Glutamatergic neuron (in vitro differentiated cells): ENCODE results near the gene CBLC. TPM values are rescaled to one million over a fixed set of nuclear protein-coding genes. Genes with fewer than 3 reads are reported as not detected.

ENCODE experiments used
- DNase-seq: peaks from one replicate; pipeline ENCODE4 v3.0.0; 2022
- H3K27ac Mint-ChIP-seq: one replicate; pipeline ENCODE4 v1.8.0; 2020; ENCODE audit warnings: mild to moderate bottlenecking, mixed read lengths, inconsistent platforms; ENCODE audit not compliant: unreplicated experiment
- H3K27me3 Mint-ChIP-seq: one replicate; pipeline ENCODE4 v1.8.0; 2020; ENCODE audit warnings: mild to moderate bottlenecking, moderate library complexity, mixed read lengths, inconsistent platforms; ENCODE audit not compliant: unreplicated experiment
- H3K36me3 Mint-ChIP-seq: one replicate; pipeline ENCODE4 v1.8.0; 2020; ENCODE audit warnings: mild to moderate bottlenecking, mixed read lengths, inconsistent platforms; ENCODE audit not compliant: unreplicated experiment
- H3K4me1 Mint-ChIP-seq: one replicate; pipeline ENCODE4 v1.8.0; 2020; ENCODE audit warnings: mild to moderate bottlenecking, low read depth, mixed read lengths, inconsistent platforms; ENCODE audit not compliant: unreplicated experiment
- H3K4me3 Mint-ChIP-seq: one replicate; pipeline ENCODE4 v1.8.0; 2020; ENCODE audit warnings: mild to moderate bottlenecking, mixed read lengths, inconsistent platforms; ENCODE audit not compliant: unreplicated experiment
- H3K9me3 Mint-ChIP-seq: one replicate; pipeline ENCODE4 v1.8.0; 2020; ENCODE audit warnings: mild to moderate bottlenecking, moderate library complexity, mixed read lengths, inconsistent platforms; ENCODE audit not compliant: unreplicated experiment
- total RNA-seq: library from RNA; stranded (reverse); fragmentation: NEBNext Ultra II Directional; extraction: Animal tissue kit (Norgen Biotek cat#: 25700); gene quantifications from one replicate; pipeline ENCODE4 v1.2.1, GENCODE V29; 2021; ENCODE audit not compliant: unreplicated experiment
- TF ChIP-seq, protein P1 (sequence below): fragments of 200-600 bp; sonication (generic); IDR thresholded peaks from one replicate; pipeline ENCODE4 v1.5.0; 2021; ENCODE audit not compliant: partially characterized antibody, unreplicated experiment

Gene CBLC
- total RNA-seq, 1 donor from 2014 or later = not detected

- H3K36me3 Mint-ChIP-seq = no peaks in the 10 kb centered on the region
- H3K9me3 Mint-ChIP-seq = peaks cover 3% of the 10 kb centered on the region
- TF ChIP-seq, protein P1, sequence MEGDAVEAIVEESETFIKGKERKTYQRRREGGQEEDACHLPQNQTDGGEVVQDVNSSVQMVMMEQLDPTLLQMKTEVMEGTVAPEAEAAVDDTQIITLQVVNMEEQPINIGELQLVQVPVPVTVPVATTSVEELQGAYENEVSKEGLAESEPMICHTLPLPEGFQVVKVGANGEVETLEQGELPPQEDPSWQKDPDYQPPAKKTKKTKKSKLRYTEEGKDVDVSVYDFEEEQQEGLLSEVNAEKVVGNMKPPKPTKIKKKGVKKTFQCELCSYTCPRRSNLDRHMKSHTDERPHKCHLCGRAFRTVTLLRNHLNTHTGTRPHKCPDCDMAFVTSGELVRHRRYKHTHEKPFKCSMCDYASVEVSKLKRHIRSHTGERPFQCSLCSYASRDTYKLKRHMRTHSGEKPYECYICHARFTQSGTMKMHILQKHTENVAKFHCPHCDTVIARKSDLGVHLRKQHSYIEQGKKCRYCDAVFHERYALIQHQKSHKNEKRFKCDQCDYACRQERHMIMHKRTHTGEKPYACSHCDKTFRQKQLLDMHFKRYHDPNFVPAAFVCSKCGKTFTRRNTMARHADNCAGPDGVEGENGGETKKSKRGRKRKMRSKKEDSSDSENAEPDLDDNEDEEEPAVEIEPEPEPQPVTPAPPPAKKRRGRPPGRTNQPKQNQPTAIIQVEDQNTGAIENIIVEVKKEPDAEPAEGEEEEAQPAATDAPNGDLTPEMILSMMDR = no peak
- H3K4me1 Mint-ChIP-seq = peaks cover 2% of the 10 kb centered on the region
- no peak overlapping the region for H3K27ac Mint-ChIP-seq
- H3K27me3 Mint-ChIP-seq = peaks cover 3% of the 10 kb centered on the region
- no peak overlapping the region for H3K4me3 Mint-ChIP-seq
- no peak for DNase-seq
Observed at GRCh38 chr19:44785993-44786392, 8.3 kb downstream of the CBLC start.

DNA sequence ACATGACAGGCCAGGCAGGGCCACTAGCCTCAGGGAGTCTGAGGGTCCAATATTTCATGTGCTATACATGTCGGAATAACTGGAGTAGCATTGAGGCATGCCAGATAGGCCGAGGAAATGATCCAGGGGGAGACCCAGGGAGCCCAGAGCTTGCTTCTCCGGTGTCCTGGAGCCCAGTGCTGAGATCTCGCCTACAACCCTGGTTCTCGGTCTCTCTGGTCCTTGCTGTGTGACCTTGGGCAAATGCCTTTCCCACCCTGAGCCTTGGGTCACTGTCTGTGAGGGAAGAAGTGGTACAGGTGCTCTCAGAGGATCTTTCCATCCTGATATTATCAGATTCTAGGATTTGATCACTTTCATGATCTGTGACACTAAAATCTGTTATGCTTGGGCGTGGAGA lies 11.3 kb downstream of the CBLC start:
- H3K9me3 Mint-ChIP-seq = peaks cover 2% of the 10 kb centered on the region
- no peaks in the 10 kb centered on the region for H3K27me3 Mint-ChIP-seq
- TF ChIP-seq, protein P1 = no peak
- no peak overlapping the region for H3K27ac Mint-ChIP-seq
- no peak for DNase-seq
- no peak overlapping the region for H3K4me3 Mint-ChIP-seq
- peaks cover 2% of the 10 kb centered on the region for H3K4me1 Mint-ChIP-seq
- no peaks in the 10 kb centered on the region for H3K36me3 Mint-ChIP-seq

DNA sequence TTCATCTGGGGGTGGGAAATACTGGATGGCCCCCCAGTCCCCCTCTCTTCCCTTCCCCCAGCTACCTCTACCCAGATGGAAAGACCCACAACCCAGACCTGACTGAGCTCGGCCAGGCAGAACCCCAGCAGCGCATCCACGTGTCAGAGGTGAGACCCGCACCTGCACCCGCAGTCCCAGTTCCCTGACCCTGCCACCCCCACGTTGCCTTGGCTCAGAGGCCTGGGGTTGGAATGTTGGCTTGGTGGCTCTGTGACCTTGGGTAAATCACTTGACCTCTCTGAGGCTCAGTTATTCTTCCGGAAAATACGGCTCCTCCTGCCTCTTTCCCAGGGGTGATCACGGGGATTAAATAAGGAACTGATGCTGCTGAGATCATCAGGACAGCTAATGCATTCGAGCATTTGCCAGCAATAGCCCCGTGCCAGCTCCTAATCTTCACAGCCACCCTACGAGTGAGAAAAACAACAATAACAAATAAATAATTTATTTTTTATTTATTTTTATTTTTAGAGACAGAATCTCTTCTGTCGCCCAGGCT lies 12.3 kb downstream of the CBLC start:
- no peak for DNase-seq
- TF ChIP-seq, protein P1 = no peak
- peaks cover 2% of the 10 kb centered on the region for H3K9me3 Mint-ChIP-seq
- no peak overlapping the region for H3K27ac Mint-ChIP-seq
- no peaks in the 10 kb centered on the region for H3K4me1 Mint-ChIP-seq
- H3K27me3 Mint-ChIP-seq = no peaks in the 10 kb centered on the region
- no peak overlapping the region for H3K4me3 Mint-ChIP-seq
- H3K36me3 Mint-ChIP-seq = no peaks in the 10 kb centered on the region

DNA sequence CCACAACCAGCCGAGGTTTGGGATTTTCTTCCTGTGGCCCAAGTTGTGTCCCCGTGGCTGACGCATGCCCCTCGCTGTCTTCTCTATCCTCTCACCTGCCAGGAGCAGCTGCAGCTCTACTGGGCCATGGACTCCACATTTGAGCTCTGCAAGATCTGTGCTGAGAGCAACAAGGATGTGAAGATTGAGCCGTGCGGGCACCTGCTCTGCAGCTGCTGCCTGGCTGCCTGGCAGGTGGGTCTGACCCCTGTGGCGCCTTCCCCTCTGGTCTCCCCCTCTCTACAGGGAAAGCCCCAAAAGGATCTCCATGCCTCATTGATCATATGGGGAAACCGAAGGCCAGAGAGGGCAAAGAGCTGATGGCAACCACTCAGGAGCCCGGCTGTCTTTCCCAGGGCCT lies 14.6 kb downstream of the CBLC start:
- Mint-ChIP-seq H3K27me3 (peaks cover 3% of the 10 kb centered on the region), H3K36me3 (no peaks in the 10 kb centered on the region), H3K9me3 (peaks cover 4% of the 10 kb centered on the region), H3K4me1 (peaks cover 5% of the 10 kb centered on the region), H3K27ac (no peak overlapping the region), H3K4me3 (no peak overlapping the region)
- DNase-seq = no peak
- TF ChIP-seq, protein P1 = no peak

DNA sequence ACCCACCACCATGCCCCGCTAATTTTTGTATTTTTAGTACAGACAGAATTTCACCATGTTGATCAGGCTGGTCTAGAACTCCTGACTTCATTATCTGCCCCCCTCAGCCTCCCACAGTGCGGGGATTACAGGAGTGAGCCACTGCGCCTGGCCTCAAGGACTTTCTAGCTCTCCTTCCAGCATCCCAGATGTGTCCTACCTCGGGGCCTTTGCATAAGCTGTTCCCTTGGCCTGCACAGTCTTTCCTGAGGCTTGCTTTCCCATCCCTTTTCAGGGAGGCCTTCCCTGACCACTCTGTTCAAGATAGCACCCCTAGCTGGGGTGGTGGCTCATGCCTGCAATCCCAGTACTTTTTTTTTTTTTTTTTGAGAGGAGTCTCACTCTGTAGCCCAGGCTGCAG lies 16.9 kb downstream of the CBLC start:
- Mint-ChIP-seq H3K4me3 (no peak overlapping the region), H3K27me3 (peaks cover 7% of the 10 kb centered on the region), H3K27ac (no peak overlapping the region), H3K9me3 (peaks cover 4% of the 10 kb centered on the region), H3K4me1 (peaks cover 5% of the 10 kb centered on the region), H3K36me3 (no peaks in the 10 kb centered on the region)
- TF ChIP-seq, protein P1 = no peak
- DNase-seq = no peak
